Tibial artery (tissue), 4 donors: ENCODE data around the gene DDT.
A peak's percentile ranks its signal among the peaks of the same experiment; 100 is the strongest.
"Not testable (repeated sequence)": the region's sequence is repeated elsewhere in the genome, so short reads cannot be mapped to it uniquely, and the experiment has no call there.

Experiments used
- DNase-seq, 2 donors: peaks; one replicate each; pipeline ENCODE4 v3.0.0-alpha.2; 2019
- H3K27ac ChIP-seq, 2 donors: fragments of 200-600 bp; sonication (generic) in 1 of 2; 1 replicate in 1 of 2; 2 replicates in 1 of 2; pipeline ENCODE4 v1.5.1; 2018 to 2019; ENCODE audit warnings: mild to moderate bottlenecking in 1 of 2
- H3K27me3 ChIP-seq, 2 donors: fragments of 200-600 bp; sonication (generic) in 1 of 2; one replicate each; pipeline versions ENCODE4 v1.5.1 to v1.6.0; 2016 to 2019
- H3K36me3 ChIP-seq, 3 donors: fragments of 200-600 bp; sonication (generic) in 2 of 3; one replicate each; pipeline ENCODE4 v1.5.1; 2016 to 2019; ENCODE audit warnings: mild to moderate bottlenecking in 2 of 3
- H3K4me1 ChIP-seq, 4 donors: fragments of 200-600 bp; sonication (generic) in 2 of 4; 1 replicate in 3 of 4; 2 replicates in 1 of 4; pipeline ENCODE4 v1.5.1; 2016 to 2019
- H3K4me3 ChIP-seq, 2 donors: fragments of 200-600 bp; sonication (generic) in 1 of 2; 1 replicate in 1 of 2; 2 replicates in 1 of 2; pipeline ENCODE4 v1.5.1; 2018 to 2019; ENCODE audit warnings: mild to moderate bottlenecking in 2 of 2
- H3K9me3 ChIP-seq, 3 donors: fragments of 200-600 bp; sonication (generic) in 1 of 3; one replicate each; pipeline ENCODE4 v1.5.1; 2016 to 2019
- CTCF ChIP-seq, 2 experiments: fragments of 200-600 bp in 1 of 2; fragments of 450-650 bp in 1 of 2; IDR thresholded peaks; one replicate each; pipeline ENCODE4 v1.5.1; 2017 to 2019; ENCODE audit warnings: antibody characterized with exemption in 2 of 2, mild to moderate bottlenecking in 1 of 2, moderate library complexity in 1 of 2
- intact Hi-C: fragments of 100-400 bp; cut with DNase I; formaldehyde crosslinking; loops from one replicate; pipeline ENCODE4 v1.15.0; 2023; ENCODE audit warnings: low total_unique reads

DDT gene

GRCh38 chr22:23969071-23969470, 5.2 kb downstream of the DDT start:
- TF ChIP-seq CTCF (IDR thresholded peaks at IDR 0.05): no peak
- Histone ChIP-seq H3K27me3 (no peaks in the 10 kb centered on the region), H3K4me1 (peaks cover 0 to 8% (median 0%) of the 10 kb centered on the region in 4 donors), H3K4me3 (no peak overlapping the region), H3K9me3 (no peaks in the 10 kb centered on the region), H3K27ac (no peak overlapping the region), H3K36me3 (peaks cover 13 to 30% (median 29%) of the 10 kb centered on the region in 3 donors)
- intact Hi-C loops: no loop called here
- no peak for DNase-seq

GRCh38 chr22:23966568-23966967, 7.7 kb downstream of the DDT start, which contains the start of gene DDTL:
Gene DDTL, plus strand, starts transcription at chr22:23966888. Its CDS starts 27 bp downstream, at chr22:23966915.
- H3K27me3 ChIP-seq, DNase-seq, H3K9me3 ChIP-seq, H3K27ac ChIP-seq, H3K4me3 ChIP-seq, H3K4me1 ChIP-seq, intact Hi-C loops: not testable (repeated sequence)
- H3K36me3 ChIP-seq: peaks cover 9 to 26% (median 24%) of the 10 kb centered on the region in 3 donors

- H3K27ac ChIP-seq, H3K27me3 ChIP-seq, H3K9me3 ChIP-seq, intact Hi-C loops, H3K4me1 ChIP-seq, DNase-seq, H3K4me3 ChIP-seq: not testable (repeated sequence)
- peaks cover 8 to 21% (median 20%) of the 10 kb centered on the region in 3 donors for H3K36me3 ChIP-seq
These were observed 8.1 kb downstream of the DDT start for GRCh38 chr22:23966094-23966493.

GRCh38 chr22:23961084-23961771, 13.0 kb downstream of the DDT start, which contains the start of gene GSTT2B:
Gene GSTT2B, minus strand, starts transcription at chr22:23961195. Its CDS starts 64 bp downstream, at chr22:23961131.
- intact Hi-C loops, H3K4me1 ChIP-seq, H3K36me3 ChIP-seq, H3K27me3 ChIP-seq, DNase-seq, H3K27ac ChIP-seq, H3K9me3 ChIP-seq: not testable (repeated sequence)
- peak within 1 kb of the TSS in 1 of 2 donors; percentile 40 for H3K4me3 ChIP-seq

GRCh38 chr22:23956301-23956900, 17.8 kb downstream of the DDT start:
- H3K27me3 ChIP-seq, H3K4me1 ChIP-seq, H3K4me3 ChIP-seq, intact Hi-C loops, H3K27ac ChIP-seq, H3K36me3 ChIP-seq, H3K9me3 ChIP-seq: not testable (repeated sequence)
- DNase-seq: peak; percentile 85 to 88
- peak; percentile 84 to 91 for TF ChIP-seq CTCF (IDR thresholded peaks at IDR 0.05)

- H3K9me3 ChIP-seq, H3K4me3 ChIP-seq, H3K4me1 ChIP-seq, H3K27ac ChIP-seq, DNase-seq, intact Hi-C loops, H3K36me3 ChIP-seq, H3K27me3 ChIP-seq: not testable (repeated sequence)
These were observed 18.4 kb downstream of the DDT start for GRCh38 chr22:23955886-23956285.

- H3K36me3 ChIP-seq, H3K4me1 ChIP-seq, H3K27me3 ChIP-seq, H3K4me3 ChIP-seq, intact Hi-C loops, H3K27ac ChIP-seq, DNase-seq, H3K9me3 ChIP-seq: not testable (repeated sequence)
These were observed 19.3 kb downstream of the DDT start for GRCh38 chr22:23954991-23955305.

- H3K4me3 ChIP-seq, H3K36me3 ChIP-seq, H3K27me3 ChIP-seq, H3K27ac ChIP-seq, H3K4me1 ChIP-seq, intact Hi-C loops, DNase-seq, H3K9me3 ChIP-seq: not testable (repeated sequence)
These were observed 19.8 kb downstream of the DDT start for GRCh38 chr22:23954193-23954990.

- H3K4me1 ChIP-seq, intact Hi-C loops: not testable (repeated sequence)
These were observed 20.8 kb downstream of the DDT start for GRCh38 chr22:23953485-23953884.

GRCh38 chr22:23952794-23953405, 21.3 kb downstream of the DDT start:
- intact Hi-C loops, H3K4me3 ChIP-seq, H3K36me3 ChIP-seq, H3K9me3 ChIP-seq, H3K27ac ChIP-seq, H3K27me3 ChIP-seq, H3K4me1 ChIP-seq: not testable (repeated sequence)
- peak in 1 of 2 donors; percentile 56 for DNase-seq

More at GRCh38 chr22:23953485-23953884, 20.8 kb downstream of the DDT start:
- not testable (repeated sequence) for H3K9me3 ChIP-seq, H3K27ac ChIP-seq, H3K27me3 ChIP-seq, DNase-seq, H3K36me3 ChIP-seq, H3K4me3 ChIP-seq

GRCh38 chr22:23951383-23951782, 22.9 kb downstream of the DDT start:
- H3K4me3 ChIP-seq, H3K27ac ChIP-seq, H3K4me1 ChIP-seq, H3K27me3 ChIP-seq, DNase-seq, H3K9me3 ChIP-seq, intact Hi-C loops, H3K36me3 ChIP-seq: not testable (repeated sequence)
